WERI-Rb-1 (cell line): ENCODE measurements around the gene COPS6.
A peak's percentile ranks its signal among the peaks of the same experiment; 100 is the strongest.

Source experiments
- DNase-seq: peaks from one replicate; pipeline ENCODE4 v3.0.0-alpha.2; 2020
- H3K27ac ChIP-seq: fragments of 250-450 bp; sonication (Bioruptor Pico); 2 replicates; pipeline ENCODE4 v1.5.1; 2020; ENCODE audit warnings: mild to moderate bottlenecking, moderate library complexity
- H3K27me3 ChIP-seq: fragments of 250-450 bp; sonication (Bioruptor Pico); 2 replicates; pipeline ENCODE4 v1.5.1; 2021; ENCODE audit warnings: mild to moderate bottlenecking, low read depth, moderate library complexity; ENCODE audit not compliant: insufficient read depth, severe bottlenecking
- H3K36me3 ChIP-seq: fragments of 250-450 bp; sonication (Bioruptor Pico); 2 replicates; pipeline ENCODE4 v1.5.1; 2020; ENCODE audit warnings: mild to moderate bottlenecking, moderate library complexity
- H3K4me3 ChIP-seq: 2 replicates; pipeline ENCODE4 v1.5.1; 2011; ENCODE audit warnings: low read depth, mild to moderate bottlenecking, control low read depth, low read length
- H3K9me3 ChIP-seq: fragments of 250-450 bp; sonication (Bioruptor Pico); 2 replicates; pipeline ENCODE4 v1.5.1; 2021; ENCODE audit warnings: mild to moderate bottlenecking, moderate library complexity; ENCODE audit not compliant: severe bottlenecking
- CTCF ChIP-seq: IDR thresholded peaks from 2 replicates; pipeline ENCODE4 v1.5.1; 2011; ENCODE audit warnings: low read depth, mild to moderate bottlenecking, control low read depth, inconsistent platforms, low read length

COPS6 gene

DNA sequence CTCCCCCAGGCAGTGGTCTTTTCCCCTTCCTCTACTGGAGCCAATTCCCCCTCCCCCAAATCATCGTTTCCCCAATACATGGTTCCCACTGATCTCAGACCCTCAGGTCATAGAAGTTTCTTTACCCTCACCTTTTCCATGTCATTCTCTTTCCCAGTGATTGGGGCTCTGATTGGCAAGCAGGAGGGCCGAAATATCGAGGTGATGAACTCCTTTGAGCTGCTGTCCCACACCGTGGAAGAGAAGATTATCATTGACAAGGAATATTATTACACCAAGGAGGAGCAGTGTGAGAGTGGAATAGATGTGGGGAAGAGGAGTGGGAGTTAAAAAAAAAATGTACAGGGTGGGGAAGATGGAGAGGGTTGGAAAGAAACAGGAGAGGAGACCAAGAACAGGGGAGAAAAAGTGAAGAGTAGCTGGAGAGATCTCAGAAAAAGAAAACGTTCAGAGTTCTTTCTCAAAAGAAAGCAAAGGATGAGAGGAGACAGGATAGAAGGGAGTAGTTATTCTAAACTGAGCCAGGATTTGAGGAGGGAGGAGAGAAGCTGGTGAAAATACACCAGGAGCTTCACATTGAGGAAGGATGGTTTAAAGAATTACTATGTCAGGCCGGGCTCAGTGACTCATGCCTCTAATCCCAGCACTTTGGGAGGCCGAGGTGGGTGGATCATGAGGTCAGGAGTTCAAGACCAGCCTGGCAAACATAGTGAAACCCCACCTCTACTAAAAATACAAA lies 858 bp downstream of the COPS6 start:
- no peak for TF ChIP-seq CTCF
- peak overlapping the region; percentile 93 for H3K4me3 ChIP-seq

GRCh38 chr7:100090527-100091410 lies 2.0 kb downstream of the COPS6 start:
- Histone ChIP-seq H3K27me3 (no peaks in the 10 kb centered on the region), H3K36me3 (peaks cover 68% of the 10 kb centered on the region), H3K27ac (peak overlapping the region; percentile 95), H3K9me3 (no peaks in the 10 kb centered on the region), H3K4me3 (no peak overlapping the region)
- TF ChIP-seq CTCF, result no peak
- DNase-seq, result no peak

More for the DNA sequence above, 858 bp downstream of the COPS6 start:
- Histone ChIP-seq H3K36me3 (peaks cover 56% of the 10 kb centered on the region), H3K27ac (peak overlapping the region; percentile 95), H3K9me3 (no peaks in the 10 kb centered on the region), H3K27me3 (no peaks in the 10 kb centered on the region)
- no peak for DNase-seq

GRCh38 chr7:100091411-100092181 lies 2.8 kb downstream of the COPS6 start:
- Histone ChIP-seq H3K9me3 (no peaks in the 10 kb centered on the region), H3K27ac (peak overlapping the region; percentile 95), H3K4me3 (no peak overlapping the region), H3K27me3 (no peaks in the 10 kb centered on the region), H3K36me3 (peaks cover 76% of the 10 kb centered on the region)
- TF ChIP-seq CTCF, result peak; percentile 23; the same call in 1 of the 2 replicates
- DNase-seq, result peak; percentile 43

- DNase-seq, result no peak
- TF ChIP-seq CTCF, result no peak
- Histone ChIP-seq H3K36me3 (peaks cover 90% of the 10 kb centered on the region), H3K4me3 (no peak overlapping the region), H3K27ac (peak overlapping the region; percentile 46; the same call in 1 of the 2 replicates), H3K27me3 (no peaks in the 10 kb centered on the region), H3K9me3 (no peaks in the 10 kb centered on the region)
These were observed 4.3 kb downstream of the COPS6 start for GRCh38 chr7:100093054-100093453.

GRCh38 chr7:100093498-100093897 lies 4.7 kb downstream of the COPS6 start:
- peak overlapping the region; percentile 46 for H3K27ac ChIP-seq
- no peak for DNase-seq
- H3K36me3 ChIP-seq, result peaks cover 95% of the 10 kb centered on the region

More at GRCh38 chr7:100093498-100093897, 4.7 kb downstream of the COPS6 start:
- H3K27me3 ChIP-seq, result no peaks in the 10 kb centered on the region
- H3K9me3 ChIP-seq, result no peaks in the 10 kb centered on the region
- no peak for TF ChIP-seq CTCF
- H3K4me3 ChIP-seq, result no peak overlapping the region
